ENCODE data around the gene DNAJB4. TPM values are rescaled to one million over a fixed set of nuclear protein-coding genes. Genes with fewer than 3 reads are reported as not detected.
"Not testable (repeated sequence)": the region's sequence is repeated elsewhere in the genome, so short reads cannot be mapped to it uniquely, and the experiment has no call there.

Gene DNAJB4
- total and polyA plus RNA-seq, 4 donors: 28.8 to 73.6 (median 39.0) TPM

DNA sequence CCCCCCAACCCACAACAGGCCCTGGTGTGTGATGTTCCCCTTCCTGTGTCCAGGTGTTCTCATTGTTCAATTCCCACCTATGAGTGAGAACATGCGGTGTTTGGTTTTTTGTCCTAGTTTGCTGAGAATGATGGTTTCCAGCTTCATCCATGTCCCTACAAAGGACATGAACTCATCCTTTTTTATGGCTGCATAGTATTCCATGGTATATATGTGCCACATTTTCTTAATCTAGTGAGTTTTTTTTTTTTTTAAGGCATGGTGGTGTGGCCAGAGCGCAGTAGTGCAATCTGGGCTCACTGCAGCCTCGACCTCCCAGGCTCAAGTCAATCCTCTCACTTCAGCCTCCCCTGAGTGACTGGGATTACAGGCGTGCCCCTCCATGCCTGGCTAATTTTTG, 16.4 kb downstream of the DNAJB4 start:
- not testable (repeated sequence) for H3K27me3 ChIP-seq (ENCODE audit: control insufficient read depth, insufficient read depth, low read length); H3K36me3 ChIP-seq (ENCODE audit: control insufficient read depth, insufficient read depth, low read length); DNase-seq (ENCODE audit: low read depth in 4 of 6, low spot score in 6 of 6); H3K27ac ChIP-seq (ENCODE audit: low read depth, low read length); H3K4me1 ChIP-seq (ENCODE audit: control insufficient read depth, insufficient read depth, low read length); H3K9me3 ChIP-seq (ENCODE audit: control insufficient read depth, insufficient read depth, low read length); H3K4me3 ChIP-seq (ENCODE audit: low read depth, low read length)
- WGBS (ENCODE audit: insufficient coverage): no CpG with 5 or more reads among the region's 4 CpGs

DNA sequence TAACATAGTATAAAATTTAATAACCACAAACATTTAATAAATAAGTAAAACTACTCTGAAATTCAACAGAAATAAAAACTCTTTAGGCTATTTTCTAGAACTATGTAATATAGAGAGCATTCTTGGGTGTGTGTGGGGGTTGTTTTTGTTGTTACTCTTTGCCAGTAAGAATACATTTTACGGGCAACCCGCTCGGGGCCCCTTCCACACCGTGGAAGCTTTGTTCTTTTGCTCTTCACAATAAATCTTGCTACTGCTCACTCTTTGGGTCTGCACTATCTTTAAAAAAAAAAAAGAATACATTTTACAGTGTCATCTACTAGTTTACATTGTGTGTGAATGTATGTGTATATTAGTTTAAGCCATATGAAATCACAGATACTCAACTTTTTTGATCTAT, 25.1 kb downstream of the DNAJB4 start:
- Histone ChIP-seq H3K4me1 (ENCODE audit: control insufficient read depth, insufficient read depth, low read length) (no peaks in the 10 kb centered on the region), H3K27ac (ENCODE audit: low read depth, low read length) (no peak overlapping the region), H3K36me3 (ENCODE audit: control insufficient read depth, insufficient read depth, low read length) (no peaks in the 10 kb centered on the region), H3K4me3 (ENCODE audit: low read depth, low read length) (no peak overlapping the region), H3K27me3 (ENCODE audit: control insufficient read depth, insufficient read depth, low read length) (no peaks in the 10 kb centered on the region), H3K9me3 (ENCODE audit: control insufficient read depth, insufficient read depth, low read length) (peaks cover 2% of the 10 kb centered on the region)
- DNase-seq (ENCODE audit: low read depth in 4 of 6, low spot score in 6 of 6): no peak
- no CpG with 5 or more reads among the region's 4 CpGs for WGBS (ENCODE audit: insufficient coverage)

DNA sequence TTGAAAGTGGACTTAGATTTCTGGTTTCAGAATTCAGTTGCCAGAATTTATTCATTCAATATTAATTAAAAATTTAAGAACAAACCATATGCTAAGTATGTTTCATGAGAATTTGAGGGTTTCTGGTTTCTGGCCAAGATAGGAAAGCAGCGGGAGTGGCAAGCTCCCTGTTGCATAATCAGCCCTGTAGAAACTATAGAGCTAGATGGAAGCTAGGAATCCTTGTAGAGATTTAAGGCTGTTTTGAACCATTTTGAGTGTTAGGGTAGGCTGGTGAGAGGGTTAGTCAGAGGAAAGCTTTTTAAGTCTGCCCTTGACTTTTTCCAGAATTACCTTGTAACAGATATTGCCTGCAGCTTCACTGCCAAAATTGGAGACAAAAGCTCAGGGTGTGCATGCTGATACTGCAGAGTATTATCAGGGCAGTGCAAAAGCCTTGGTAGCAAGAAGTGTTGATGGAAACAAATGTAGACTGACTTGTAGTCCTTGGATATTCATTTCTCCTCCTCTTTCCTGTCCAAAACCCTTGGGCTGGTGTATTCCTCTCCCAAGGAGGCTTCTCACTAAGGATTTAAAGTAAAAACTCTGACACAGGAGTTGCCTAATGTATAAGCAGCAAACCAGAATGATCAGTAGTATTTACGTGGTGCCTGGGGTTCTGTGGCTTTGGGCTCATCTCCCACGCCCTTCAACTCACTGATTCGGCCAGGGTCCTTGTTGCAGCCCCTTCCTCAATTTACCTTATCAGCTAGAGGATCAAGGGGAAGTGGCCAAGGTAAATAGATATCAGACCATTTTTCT, 28.5 kb downstream of the DNAJB4 start:
- Histone ChIP-seq H3K36me3 (ENCODE audit: control insufficient read depth, insufficient read depth, low read length) (no peaks in the 10 kb centered on the region), H3K27ac (ENCODE audit: low read depth, low read length) (no peak overlapping the region), H3K4me1 (ENCODE audit: control insufficient read depth, insufficient read depth, low read length) (no peaks in the 10 kb centered on the region), H3K27me3 (ENCODE audit: control insufficient read depth, insufficient read depth, low read length) (no peaks in the 10 kb centered on the region), H3K9me3 (ENCODE audit: control insufficient read depth, insufficient read depth, low read length) (peaks cover 1% of the 10 kb centered on the region), H3K4me3 (ENCODE audit: low read depth, low read length) (no peak overlapping the region)
- 100% methylated on average over 3 of the region's 4 CpGs for WGBS (ENCODE audit: insufficient coverage)
- DNase-seq (ENCODE audit: low read depth in 4 of 6, low spot score in 6 of 6): peak in 1 of 6 donors; percentile 18

DNA sequence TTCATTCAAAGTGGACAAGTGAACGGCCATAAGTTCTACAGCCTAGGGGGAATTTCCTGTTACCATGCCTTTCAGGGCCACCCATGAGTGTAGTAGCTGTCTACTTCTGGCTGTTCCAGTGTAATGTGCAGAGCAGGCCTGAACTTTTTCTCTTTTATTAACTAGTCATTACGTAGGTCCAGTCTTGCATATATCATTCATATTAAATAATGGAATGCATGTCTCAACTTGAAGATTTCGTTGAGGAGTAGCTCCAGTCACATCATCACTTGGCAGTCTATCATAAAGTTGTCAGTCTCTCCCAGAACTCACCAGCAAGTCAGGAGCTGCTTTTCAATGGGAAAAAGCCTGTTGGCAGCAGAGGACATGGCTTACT, 29.0 kb downstream of the DNAJB4 start:
- Histone ChIP-seq H3K4me1 (ENCODE audit: control insufficient read depth, insufficient read depth, low read length) (no peaks in the 10 kb centered on the region), H3K27ac (ENCODE audit: low read depth, low read length) (no peak overlapping the region), H3K36me3 (ENCODE audit: control insufficient read depth, insufficient read depth, low read length) (no peaks in the 10 kb centered on the region), H3K27me3 (ENCODE audit: control insufficient read depth, insufficient read depth, low read length) (no peaks in the 10 kb centered on the region), H3K4me3 (ENCODE audit: low read depth, low read length) (no peak overlapping the region), H3K9me3 (ENCODE audit: control insufficient read depth, insufficient read depth, low read length) (peaks cover 1% of the 10 kb centered on the region)
- no CpG with 5 or more reads among the region's 3 CpGs for WGBS (ENCODE audit: insufficient coverage)
- DNase-seq (ENCODE audit: low read depth in 4 of 6, low spot score in 6 of 6): no peak

DNA sequence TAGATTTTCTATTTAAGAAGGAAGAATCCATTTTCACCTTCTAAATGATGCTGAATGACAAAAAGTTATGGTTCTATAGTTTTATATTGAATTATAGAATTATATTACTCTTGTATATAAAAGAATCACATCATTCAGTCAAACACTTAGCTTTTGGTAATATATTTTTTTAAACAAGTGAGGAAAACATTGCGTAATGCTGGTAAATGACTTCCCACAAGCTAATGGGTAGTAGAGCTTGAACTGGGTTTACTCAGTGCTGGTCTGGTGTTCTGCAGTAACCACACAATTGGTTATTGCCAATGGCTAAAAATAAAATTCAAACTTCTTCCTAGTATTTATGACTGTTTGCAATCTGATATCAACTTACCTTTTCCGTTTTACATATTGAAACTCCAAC, 30.4 kb downstream of the DNAJB4 start:
- H3K27ac ChIP-seq (ENCODE audit: low read depth, low read length): no peak overlapping the region
- H3K4me3 ChIP-seq (ENCODE audit: low read depth, low read length): no peak overlapping the region
- WGBS (ENCODE audit: insufficient coverage): 57% methylated on average over 1 of the region's 2 CpGs
- H3K4me1 ChIP-seq (ENCODE audit: control insufficient read depth, insufficient read depth, low read length): no peaks in the 10 kb centered on the region
- no peaks in the 10 kb centered on the region for H3K27me3 ChIP-seq (ENCODE audit: control insufficient read depth, insufficient read depth, low read length)
- no peak for DNase-seq (ENCODE audit: low read depth in 4 of 6, low spot score in 6 of 6)
- no peaks in the 10 kb centered on the region for H3K36me3 ChIP-seq (ENCODE audit: control insufficient read depth, insufficient read depth, low read length)
- peaks cover 1% of the 10 kb centered on the region for H3K9me3 ChIP-seq (ENCODE audit: control insufficient read depth, insufficient read depth, low read length)

DNA sequence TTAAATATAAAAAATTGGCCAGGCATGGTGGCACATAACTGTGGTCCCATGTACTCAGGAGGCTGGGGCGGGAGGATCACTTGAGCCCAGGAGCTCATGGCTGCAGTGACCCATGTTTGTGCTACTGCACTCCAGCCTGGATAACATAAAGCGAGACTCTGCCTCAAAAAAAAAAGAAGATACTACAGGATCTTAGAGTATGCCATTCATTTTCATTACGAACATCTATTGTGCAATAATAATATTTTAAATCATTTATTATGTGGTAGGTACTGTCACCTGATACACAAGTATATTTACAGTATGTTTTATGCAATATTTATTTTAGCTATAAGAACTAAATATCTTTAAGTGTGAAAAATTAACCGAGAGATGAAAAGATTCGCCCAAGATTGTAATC, 31.7 kb downstream of the DNAJB4 start:
- H3K4me1 ChIP-seq (ENCODE audit: control insufficient read depth, insufficient read depth, low read length): no peaks in the 10 kb centered on the region

DNA sequence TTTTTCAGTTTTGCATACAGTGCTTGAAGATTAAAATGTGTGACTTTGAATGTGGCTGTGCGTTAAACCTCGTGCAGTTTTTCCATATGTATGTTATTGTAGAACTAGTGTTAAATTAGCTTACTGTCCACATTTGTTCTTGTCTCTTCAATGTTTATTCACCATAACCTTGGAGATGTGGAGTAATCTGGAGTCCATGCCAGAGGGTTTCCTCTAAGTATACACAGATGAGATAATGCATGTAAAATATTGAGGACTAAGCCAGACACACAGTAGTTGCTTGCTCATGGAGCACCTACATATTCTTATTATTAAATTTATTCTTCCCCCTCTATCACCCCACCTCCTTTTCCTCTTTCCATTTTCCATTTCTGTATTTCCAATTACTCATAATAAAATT, 33.3 kb downstream of the DNAJB4 start:
- Histone ChIP-seq H3K4me1 (ENCODE audit: control insufficient read depth, insufficient read depth, low read length) (no peaks in the 10 kb centered on the region), H3K27me3 (ENCODE audit: control insufficient read depth, insufficient read depth, low read length) (no peaks in the 10 kb centered on the region), H3K36me3 (ENCODE audit: control insufficient read depth, insufficient read depth, low read length) (no peaks in the 10 kb centered on the region), H3K27ac (ENCODE audit: low read depth, low read length) (no peak overlapping the region), H3K4me3 (ENCODE audit: low read depth, low read length) (no peak overlapping the region), H3K9me3 (ENCODE audit: control insufficient read depth, insufficient read depth, low read length) (peaks cover 1% of the 10 kb centered on the region)
- WGBS (ENCODE audit: insufficient coverage): no CpG with 5 or more reads among the region's 2 CpGs
- DNase-seq (ENCODE audit: low read depth in 4 of 6, low spot score in 6 of 6): no peak

More for the DNA sequence above, 31.7 kb downstream of the DNAJB4 start:
- 100% methylated on average over 1 of the region's 5 CpGs for WGBS (ENCODE audit: insufficient coverage)
- no peak for DNase-seq (ENCODE audit: low read depth in 4 of 6, low spot score in 6 of 6)
- no peaks in the 10 kb centered on the region for H3K36me3 ChIP-seq (ENCODE audit: control insufficient read depth, insufficient read depth, low read length)
- no peaks in the 10 kb centered on the region for H3K27me3 ChIP-seq (ENCODE audit: control insufficient read depth, insufficient read depth, low read length)
- peaks cover 1% of the 10 kb centered on the region for H3K9me3 ChIP-seq (ENCODE audit: control insufficient read depth, insufficient read depth, low read length)
- H3K27ac ChIP-seq (ENCODE audit: low read depth, low read length): no peak overlapping the region
- no peak overlapping the region for H3K4me3 ChIP-seq (ENCODE audit: low read depth, low read length)

DNA sequence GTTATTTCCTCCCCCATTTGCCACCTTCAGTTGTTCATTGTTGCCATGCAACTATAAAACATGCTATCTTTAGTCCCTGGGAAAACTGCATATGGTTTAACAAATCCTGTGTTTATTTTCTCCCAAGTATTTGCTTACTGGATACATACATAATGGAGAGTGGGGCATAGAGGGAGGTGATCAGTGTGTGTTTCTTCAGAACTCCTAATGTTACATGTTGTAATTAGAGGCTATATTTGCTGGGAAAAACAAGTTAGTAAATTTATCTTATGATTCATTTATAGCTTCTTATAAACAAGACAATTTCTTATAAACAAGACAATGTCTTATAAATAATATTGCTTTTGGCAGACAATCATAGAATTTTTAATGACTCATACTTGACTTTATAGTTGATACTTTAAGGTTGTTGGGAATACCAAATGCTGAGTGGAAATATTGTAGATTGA, 33.8 kb downstream of the DNAJB4 start:
- Histone ChIP-seq H3K27me3 (ENCODE audit: control insufficient read depth, insufficient read depth, low read length) (no peaks in the 10 kb centered on the region), H3K36me3 (ENCODE audit: control insufficient read depth, insufficient read depth, low read length) (no peaks in the 10 kb centered on the region), H3K4me3 (ENCODE audit: low read depth, low read length) (no peak overlapping the region), H3K4me1 (ENCODE audit: control insufficient read depth, insufficient read depth, low read length) (no peaks in the 10 kb centered on the region), H3K27ac (ENCODE audit: low read depth, low read length) (no peak overlapping the region), H3K9me3 (ENCODE audit: control insufficient read depth, insufficient read depth, low read length) (peaks cover 1% of the 10 kb centered on the region)
- DNase-seq (ENCODE audit: low read depth in 4 of 6, low spot score in 6 of 6): no peak

DNA sequence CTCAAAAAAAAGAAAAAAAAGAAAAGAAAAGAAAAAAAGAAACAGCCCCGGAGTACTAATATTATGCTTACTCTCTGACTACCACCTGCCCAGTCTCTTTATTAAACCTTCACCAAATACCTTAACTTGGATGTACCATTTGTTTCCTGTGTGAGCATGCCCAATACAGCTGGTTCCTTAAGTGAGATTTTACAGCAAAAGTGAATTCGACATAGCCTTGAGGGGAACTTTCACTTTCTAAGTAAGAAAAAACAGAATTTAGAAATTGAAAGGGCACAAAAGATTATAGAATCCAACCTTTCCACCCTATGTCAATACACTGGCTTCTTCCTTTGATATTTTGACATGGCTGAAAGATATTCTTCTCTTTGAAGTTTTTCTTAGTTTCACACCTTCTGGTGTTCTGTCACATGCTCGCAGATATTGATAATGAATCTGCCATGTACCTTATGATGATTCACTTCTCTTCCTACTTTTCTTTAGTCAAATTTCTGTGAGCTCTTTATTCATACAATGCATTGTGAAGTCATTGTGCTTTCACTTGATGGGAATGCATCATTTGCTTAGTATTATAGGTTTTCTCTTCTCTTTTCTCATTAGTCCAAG, 35.8 kb downstream of the DNAJB4 start:
- no peaks in the 10 kb centered on the region for H3K4me1 ChIP-seq (ENCODE audit: control insufficient read depth, insufficient read depth, low read length)
- H3K4me3 ChIP-seq (ENCODE audit: low read depth, low read length): no peak overlapping the region
- peaks cover 12% of the 10 kb centered on the region for H3K27me3 ChIP-seq (ENCODE audit: control insufficient read depth, insufficient read depth, low read length)
- no peaks in the 10 kb centered on the region for H3K36me3 ChIP-seq (ENCODE audit: control insufficient read depth, insufficient read depth, low read length)
- H3K9me3 ChIP-seq (ENCODE audit: control insufficient read depth, insufficient read depth, low read length): peaks cover 1% of the 10 kb centered on the region
- DNase-seq (ENCODE audit: low read depth in 4 of 6, low spot score in 6 of 6): no peak
- no peak overlapping the region for H3K27ac ChIP-seq (ENCODE audit: low read depth, low read length)
- WGBS (ENCODE audit: insufficient coverage): no CpG with 5 or more reads among the region's 3 CpGs

DNA sequence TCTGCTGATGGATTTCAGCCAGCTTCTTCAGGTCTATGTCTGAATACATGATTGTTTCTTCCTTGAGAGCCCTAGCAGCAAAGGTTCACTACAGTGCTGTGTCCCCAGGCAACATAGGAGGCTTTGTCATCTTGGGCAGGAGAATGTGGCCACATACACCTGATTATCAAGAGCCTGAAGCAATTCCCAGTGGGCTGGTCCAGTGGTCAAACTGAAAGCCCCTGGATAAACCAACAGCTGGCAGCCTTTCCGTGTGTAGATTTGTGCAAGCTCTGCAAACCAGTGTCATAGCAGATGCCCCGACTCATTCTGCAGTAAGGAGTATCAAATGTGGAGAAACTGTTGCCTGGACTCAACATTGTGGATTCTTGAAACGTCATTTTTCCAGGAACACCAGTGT, 38.7 kb downstream of the DNAJB4 start:
- H3K9me3 ChIP-seq (ENCODE audit: control insufficient read depth, insufficient read depth, low read length): no peaks in the 10 kb centered on the region
- H3K27ac ChIP-seq (ENCODE audit: low read depth, low read length): no peak overlapping the region
- peaks cover 35% of the 10 kb centered on the region for H3K27me3 ChIP-seq (ENCODE audit: control insufficient read depth, insufficient read depth, low read length)
- DNase-seq (ENCODE audit: low read depth in 4 of 6, low spot score in 6 of 6): no peak
- H3K4me1 ChIP-seq (ENCODE audit: control insufficient read depth, insufficient read depth, low read length): peaks cover 8% of the 10 kb centered on the region
- H3K4me3 ChIP-seq (ENCODE audit: low read depth, low read length): no peak overlapping the region
- WGBS (ENCODE audit: insufficient coverage): 79% methylated on average over 3 of the region's 3 CpGs
- H3K36me3 ChIP-seq (ENCODE audit: control insufficient read depth, insufficient read depth, low read length): no peaks in the 10 kb centered on the region

All from spinal cord (tissue), 10 donors.